Femur (tissue), 1 donor: ENCODE measurements around the gene NKAIN2.

ENCODE experiments used
- DNase-seq: peaks from one replicate; pipeline ENCODE4 v3.0.0-alpha.2; 2017

The NKAIN2 gene

GRCh38 chr6:124040655-124041054, 237.0 kb downstream of the NKAIN2 start:
- no peak for DNase-seq

- DNase-seq, result no peak
Measured at GRCh38 chr6:124052120-124052519, 248.5 kb downstream of the NKAIN2 start.

GRCh38 chr6:124053315-124053714, 249.7 kb downstream of the NKAIN2 start:
- no peak for DNase-seq

- no peak for DNase-seq
Measured at GRCh38 chr6:124054034-124054433, 250.4 kb downstream of the NKAIN2 start.

GRCh38 chr6:124055395-124055794, 251.7 kb downstream of the NKAIN2 start:
- no peak for DNase-seq

GRCh38 chr6:124055963-124056362, 252.3 kb downstream of the NKAIN2 start:
- no peak for DNase-seq

- DNase-seq, result no peak
Measured at GRCh38 chr6:124056407-124057334, 253.0 kb downstream of the NKAIN2 start.

GRCh38 chr6:124057461-124057860, 253.8 kb downstream of the NKAIN2 start:
- no peak for DNase-seq

GRCh38 chr6:124064317-124065113, 260.9 kb downstream of the NKAIN2 start:
- DNase-seq, result no peak

- DNase-seq, result no peak
Measured at GRCh38 chr6:124066269-124066668, 262.6 kb downstream of the NKAIN2 start.

GRCh38 chr6:124066946-124067552, 263.4 kb downstream of the NKAIN2 start:
- peak; percentile 33 for DNase-seq

GRCh38 chr6:124069230-124069950, 265.7 kb downstream of the NKAIN2 start:
- DNase-seq, result peak; percentile 23

- no peak for DNase-seq
Measured at GRCh38 chr6:124073021-124073420, 269.4 kb downstream of the NKAIN2 start.

- DNase-seq, result no peak
Measured at GRCh38 chr6:124073820-124074587, 270.3 kb downstream of the NKAIN2 start.

- DNase-seq, result no peak
Measured at GRCh38 chr6:124074606-124075005, 270.9 kb downstream of the NKAIN2 start.

- peak; percentile 66 for DNase-seq
Measured at GRCh38 chr6:124076336-124077048, 272.8 kb downstream of the NKAIN2 start.

- no peak for DNase-seq
Measured at GRCh38 chr6:124078169-124078568, 274.5 kb downstream of the NKAIN2 start.

GRCh38 chr6:124080483-124080882, 276.8 kb downstream of the NKAIN2 start:
- DNase-seq, result no peak

GRCh38 chr6:124090491-124090890, 286.8 kb downstream of the NKAIN2 start:
- DNase-seq, result no peak

GRCh38 chr6:124099520-124099919, 295.9 kb downstream of the NKAIN2 start:
- no peak for DNase-seq

- DNase-seq, result no peak
Measured at GRCh38 chr6:124110514-124110913, 306.8 kb downstream of the NKAIN2 start.
